ENCODE data around the gene MTHFD1. TPM values are rescaled to one million over a fixed set of nuclear protein-coding genes. Genes with fewer than 3 reads are reported as not detected.
A peak's percentile ranks its signal among the peaks of the same experiment; 100 is the strongest.
"Not testable (repeated sequence)": the region's sequence is repeated elsewhere in the genome, so short reads cannot be mapped to it uniquely, and the experiment has no call there.

Gene MTHFD1
- polyA plus RNA-seq (ENCODE audit: insufficient read depth in 1 of 5, insufficient read length in 5 of 5, low replicate concordance in 1 of 5), result 10 to 100 TPM; 59.7 to 80.5 (median 70.7) TPM
- long read RNA-seq, donor 1, transcript MTHFD1-201 (28 exons, 3,136 nt), result major isoform, 5 of 26 reads
- long read RNA-seq, donor 1, partial matches to known transcripts, result 16 of 26 reads
- long read RNA-seq, donor 1, other reads (novel, unspliced or antisense), result 0 of 26 reads
- long read RNA-seq, donor 2, full-length matches to known transcripts, result 8 of 8 reads
- long read RNA-seq, donor 2, partial matches to known transcripts, result 0 of 8 reads
- long read RNA-seq, donor 2, other reads (novel, unspliced or antisense), result 0 of 8 reads
- long read RNA-seq, donor 3, transcript MTHFD1-201 (28 exons, 3,136 nt), result major isoform, 6 of 19 reads
- long read RNA-seq, donor 3, transcript MTHFD1-206 (2 exons, 556 nt), result major isoform, 6 of 19 reads
- long read RNA-seq, donor 3, partial matches to known transcripts, result 6 of 19 reads
- long read RNA-seq, donor 3, other reads (novel, unspliced or antisense), result 0 of 19 reads
- long read RNA-seq, donor 4, partial matches to known transcripts, result 0 of 3 reads
- long read RNA-seq, donor 4, other reads (novel, unspliced or antisense), result 0 of 3 reads
- long read RNA-seq, donor 5, partial matches to known transcripts, result 6 of 13 reads
- long read RNA-seq, donor 5, other reads (novel, unspliced or antisense), result 0 of 13 reads
- long read RNA-seq, donor 6, partial matches to known transcripts, result 5 of 10 reads
- long read RNA-seq, donor 6, other reads (novel, unspliced or antisense), result 0 of 10 reads
- long read RNA-seq, donor 7, transcript MTHFD1-201 (28 exons, 3,136 nt), result major isoform, 9 of 13 reads
- long read RNA-seq, donor 7, partial matches to known transcripts, result 0 of 13 reads
- long read RNA-seq, donor 7, other reads (novel, unspliced or antisense), result 0 of 13 reads
- long read RNA-seq, donor 8, partial matches to known transcripts, result 0 of 5 reads
- long read RNA-seq, donor 8, other reads (novel, unspliced or antisense), result 0 of 5 reads

GRCh38 chr14:64387782-64388532, at the start of gene MTHFD1:
TSS of gene MTHFD1 (plus strand) at chr14:64388353. CDS start at chr14:64388428, 75 bp downstream.
- peak; percentile 99 to 100 for DNase-seq

DNA sequence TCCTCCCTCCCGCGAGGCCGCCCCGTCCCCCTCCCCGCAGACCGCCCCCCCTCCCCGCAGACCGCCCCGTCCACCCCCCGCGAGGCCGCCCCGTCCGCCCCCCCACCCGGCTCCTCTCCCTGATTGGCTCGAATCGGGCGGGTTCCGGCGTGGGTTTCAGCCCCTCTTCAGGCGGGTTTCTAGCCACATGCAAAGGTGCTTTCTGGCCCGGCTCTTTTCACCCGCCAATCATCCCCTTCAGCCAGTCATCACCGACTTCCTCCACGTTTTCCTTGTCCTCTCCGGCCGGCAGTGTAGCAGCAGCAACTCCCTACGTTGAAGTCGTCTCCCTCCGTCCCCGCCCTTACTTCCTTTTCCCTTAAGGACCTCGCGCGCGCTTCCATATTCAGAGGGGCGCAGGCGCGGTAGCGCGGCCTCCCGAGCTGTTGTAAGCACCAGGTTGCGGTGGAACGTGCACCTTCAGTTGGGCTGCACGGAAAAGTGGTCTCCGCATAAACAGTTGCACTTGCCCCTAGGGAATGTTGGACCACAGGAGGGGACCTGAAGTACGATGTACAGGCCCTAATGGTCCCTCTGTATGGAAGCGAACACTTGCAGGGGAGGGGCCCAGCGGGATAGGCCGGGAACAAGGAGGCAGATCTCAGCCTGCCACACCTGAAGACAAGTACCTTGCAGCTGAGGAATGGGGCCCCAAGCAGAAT, 49.4 kb upstream of the MTHFD1 start:
- DNase-seq, result peak; percentile 94 to 96

DNA sequence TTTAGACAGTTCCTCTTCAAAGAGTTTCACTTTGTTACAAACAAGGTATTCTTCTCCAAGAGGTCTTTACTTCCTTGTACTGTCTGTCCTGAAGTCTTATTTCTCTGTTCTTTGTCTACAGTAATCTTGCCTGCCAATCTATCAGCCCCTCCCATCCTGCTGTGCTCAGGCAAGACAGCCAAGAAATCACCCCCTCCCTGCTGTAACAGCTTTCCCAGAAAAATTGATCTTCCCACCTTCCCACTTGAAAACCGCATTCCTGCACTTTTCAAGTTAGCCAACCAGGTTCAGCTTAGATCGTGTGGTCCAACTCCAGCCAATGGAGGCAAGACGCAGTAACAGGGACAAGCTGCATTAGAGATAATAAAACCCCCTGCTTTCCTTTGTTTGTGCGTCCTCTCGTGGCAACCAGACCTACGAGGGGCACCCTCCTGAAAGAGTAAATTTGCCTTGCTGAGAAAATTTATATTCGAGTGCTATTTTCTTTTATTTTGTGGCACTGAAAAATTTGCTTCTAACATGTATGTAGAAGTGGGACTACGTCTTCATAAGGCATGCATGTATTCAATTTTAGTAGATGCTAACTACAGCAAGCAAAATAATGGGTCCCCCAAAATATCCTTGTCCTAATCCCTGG, 47.5 kb upstream of the MTHFD1 start:
- no peak for DNase-seq

GRCh38 chr14:64347748-64348147, 40.4 kb upstream of the MTHFD1 start:
- DNase-seq, result no peak

DNA sequence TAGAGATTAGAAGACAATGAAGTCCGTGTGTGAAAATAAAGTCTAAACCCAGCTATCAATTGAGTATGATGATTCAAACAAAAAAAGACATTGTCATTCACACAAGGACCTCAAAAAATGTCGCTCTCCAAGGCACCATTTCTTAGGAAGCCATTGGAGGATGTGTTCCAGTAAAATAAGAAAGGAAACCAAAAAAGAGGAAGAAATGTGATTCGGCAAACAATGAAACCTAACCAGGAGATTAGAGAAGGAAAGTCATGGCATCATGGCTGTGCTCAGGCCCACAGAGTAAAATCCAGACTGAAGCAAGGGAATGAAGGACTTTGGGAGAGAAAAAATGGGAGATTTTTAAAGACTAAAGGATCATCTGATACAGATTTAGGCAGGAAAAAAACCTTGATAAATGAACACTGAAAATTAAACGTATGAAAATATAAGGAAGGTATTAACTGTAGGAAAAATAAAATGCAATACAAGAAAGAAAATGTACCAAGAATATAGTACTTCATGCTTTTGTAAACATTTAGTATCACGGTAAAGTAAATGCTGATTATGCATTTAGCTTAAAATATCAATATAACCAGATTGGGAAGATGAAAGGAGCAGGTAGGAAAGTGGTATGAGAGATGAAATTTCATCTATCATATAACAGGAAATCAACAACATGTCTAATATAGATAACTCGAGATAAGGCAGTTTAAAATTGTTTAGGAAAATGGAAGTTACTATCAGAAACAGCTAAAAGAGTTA, 38.2 kb upstream of the MTHFD1 start:
- DNase-seq, result no peak

DNA sequence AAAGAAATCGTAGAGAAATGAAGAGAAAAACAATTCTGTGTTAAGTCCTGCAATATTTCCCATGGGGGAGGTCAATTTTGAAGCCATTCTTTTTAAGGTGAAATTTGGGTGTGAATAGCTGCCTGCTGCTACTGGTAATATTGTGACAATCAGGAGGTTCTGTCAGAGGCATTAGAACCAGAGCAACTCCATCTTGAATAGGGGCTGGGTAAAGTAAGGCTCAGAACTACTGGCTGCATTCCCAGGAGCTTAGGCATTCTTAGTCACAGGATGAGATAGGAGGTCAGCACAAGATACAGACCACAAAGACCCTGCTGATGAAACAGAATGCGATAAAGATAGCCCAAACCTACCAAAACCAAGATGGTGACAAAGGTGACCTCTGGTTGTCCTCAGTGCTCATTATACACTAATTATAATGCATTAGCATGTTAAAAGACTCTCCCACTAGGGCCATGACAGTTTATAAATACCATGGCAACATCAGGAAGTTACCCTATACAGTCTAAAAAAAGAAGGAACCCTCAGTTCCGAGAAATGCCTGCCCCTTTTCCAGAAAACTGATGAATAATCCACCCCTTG, 24.8 kb upstream of the MTHFD1 start:
- no peak for DNase-seq

GRCh38 chr14:64364907-64365306, 23.2 kb upstream of the MTHFD1 start:
- no peak for DNase-seq

GRCh38 chr14:64365358-64365889, 22.7 kb upstream of the MTHFD1 start:
- not testable (repeated sequence) for DNase-seq

DNA sequence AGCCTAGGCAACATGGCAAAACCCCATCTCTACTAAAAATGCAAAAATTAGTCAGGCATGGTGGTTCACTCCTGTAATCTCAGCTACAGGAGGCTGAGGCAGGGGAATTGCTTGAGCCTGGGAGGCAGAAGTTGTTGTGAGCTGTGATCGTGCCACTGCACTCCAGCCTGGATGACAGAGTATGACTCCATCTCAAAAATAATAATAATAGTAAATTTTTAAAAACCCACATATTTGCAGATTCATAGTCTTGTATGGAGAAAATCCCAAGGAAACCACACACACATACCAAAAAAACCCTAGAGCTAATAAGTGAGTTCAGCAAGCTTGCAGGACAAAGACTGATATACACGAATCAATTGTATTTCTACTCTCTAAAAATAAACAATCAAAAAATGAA, 19.0 kb upstream of the MTHFD1 start:
- no peak for DNase-seq

DNA sequence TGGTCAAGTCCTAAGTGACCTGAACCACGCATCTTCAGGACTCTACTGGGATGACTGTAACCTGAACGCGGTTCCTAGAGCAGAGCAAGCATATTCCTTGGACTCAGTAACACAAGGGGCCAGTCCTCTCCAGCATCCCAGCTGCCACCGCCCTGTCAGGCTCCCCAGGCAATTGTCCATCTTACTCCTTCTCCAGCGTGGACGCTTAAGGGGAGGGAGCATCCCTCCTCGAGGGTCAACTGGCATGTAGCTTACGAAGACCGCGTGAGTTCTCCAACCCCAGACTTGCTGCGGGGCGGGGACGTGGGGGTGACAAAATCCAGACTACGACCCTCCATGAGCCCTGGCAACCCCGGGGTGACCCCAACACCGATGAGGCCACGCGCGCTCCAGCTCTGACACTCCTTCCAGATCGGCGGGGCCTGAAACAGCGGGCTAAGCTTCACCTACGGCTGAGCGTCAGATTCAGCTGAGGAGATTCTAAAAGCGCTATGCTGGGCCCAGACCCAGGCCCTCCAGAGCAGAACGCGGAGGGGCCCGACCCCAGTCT, 846 bp upstream of the MTHFD1 start:
- DNase-seq, result peak in 1 of 2 donors; percentile 40

DNA sequence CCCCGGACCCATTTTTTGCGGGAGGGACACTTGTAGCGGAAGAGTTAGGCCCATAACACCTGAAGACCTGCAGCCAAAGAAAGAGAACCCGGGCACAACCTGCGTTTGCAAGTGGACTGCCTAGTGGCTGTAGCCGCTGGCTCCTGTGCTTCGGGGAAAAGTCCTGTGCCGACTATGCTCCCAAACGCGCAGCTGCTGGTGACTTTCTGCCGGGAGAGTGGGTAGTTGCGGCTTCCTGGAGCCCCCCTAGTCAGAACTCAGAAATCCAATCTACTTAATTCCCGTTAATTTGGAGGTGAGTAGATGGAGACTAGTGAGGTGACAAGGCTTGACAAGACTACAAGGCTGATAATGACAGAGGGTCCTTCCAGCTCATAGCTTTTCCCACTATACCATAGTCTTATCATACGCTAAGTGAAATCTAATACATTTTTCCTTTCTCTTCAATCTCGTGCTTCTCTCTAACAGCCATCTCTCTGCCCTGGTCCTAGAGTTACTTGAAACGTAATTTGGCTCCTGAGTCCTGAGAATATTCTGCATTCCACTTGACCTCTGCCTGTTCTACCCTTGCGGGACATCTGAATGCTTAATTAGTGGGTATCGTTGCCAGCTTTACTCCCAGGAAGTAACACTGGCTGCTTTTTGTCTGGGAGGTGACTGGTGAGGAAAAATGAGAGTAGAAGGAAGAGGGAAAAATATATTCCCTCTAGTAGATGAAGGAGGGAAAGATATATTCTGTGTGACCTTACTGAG, 556 bp downstream of the MTHFD1 start:
- DNase-seq, result peak; percentile 8 to 33

- no peak for DNase-seq
These were observed 3.1 kb downstream of the MTHFD1 start for GRCh38 chr14:64391113-64391725.

DNA sequence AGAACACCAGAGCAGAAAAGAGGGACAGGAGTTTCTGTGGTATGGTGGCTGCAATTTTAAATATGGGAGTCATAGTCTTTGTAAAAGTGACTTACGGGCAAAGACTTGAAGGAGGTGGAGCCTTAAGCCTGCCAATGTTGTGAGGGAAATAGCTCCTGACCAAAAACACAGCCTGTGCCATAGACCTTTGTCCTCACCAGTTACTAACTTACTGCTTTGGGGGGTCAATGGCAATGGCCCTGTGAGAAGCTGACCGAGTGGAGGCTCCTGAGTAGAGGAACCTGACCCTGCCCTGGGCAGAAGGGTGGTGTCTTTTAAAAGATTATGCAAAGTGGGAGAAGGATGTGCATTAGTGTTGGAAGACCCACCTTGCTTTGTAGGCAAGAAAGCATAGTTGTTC, 3.8 kb downstream of the MTHFD1 start:
- DNase-seq, result no peak

- DNase-seq, result not testable (repeated sequence)
These were observed 5.1 kb downstream of the MTHFD1 start for GRCh38 chr14:64393189-64393726.

GRCh38 chr14:64394423-64394822, 6.3 kb downstream of the MTHFD1 start:
- no peak for DNase-seq

- no peak for DNase-seq
These were observed 7.0 kb downstream of the MTHFD1 start for GRCh38 chr14:64394977-64395633.

Data from right lung (tissue), 10 donors.